ENCODE data around the gene ARHGEF33.

GRCh38 chr2:38876407-38876806, 13.3 kb upstream of the ARHGEF33 start:
- TF ChIP-seq CTCF (IDR thresholded peaks at IDR 0.05; ENCODE audit: insufficient read depth, low read length, poor library complexity, severe bottlenecking) = no peak
- TF ChIP-seq EZH2phosphoT487 (conservative IDR thresholded peaks at IDR 0.05; ENCODE audit: low read length) = no peak
